A673 (cell line): ENCODE data around the gene CDC25A.
A peak's percentile ranks its signal among the peaks of the same experiment; 100 is the strongest.

Source experiments
- CTCF ChIP-seq: fragments of 300-800, 200-600 bp; sonication (generic); conservative IDR thresholded peaks from 2 replicates; pipeline ENCODE4 v1.5.1; 2017; ENCODE audit warnings: low read depth, mild to moderate bottlenecking, antibody characterized with exemption, low read length, moderate library complexity, mixed read lengths
- EZH2 ChIP-seq: fragments of 200-600 bp; sonication (generic); IDR thresholded peaks from 2 replicates; pipeline ENCODE4 v1.6.1; 2017; ENCODE audit warnings: borderline replicate concordance, low read depth, mild to moderate bottlenecking, mixed read lengths, antibody characterized with exemption, low read length; ENCODE audit not compliant: poor library complexity, severe bottlenecking

DNA sequence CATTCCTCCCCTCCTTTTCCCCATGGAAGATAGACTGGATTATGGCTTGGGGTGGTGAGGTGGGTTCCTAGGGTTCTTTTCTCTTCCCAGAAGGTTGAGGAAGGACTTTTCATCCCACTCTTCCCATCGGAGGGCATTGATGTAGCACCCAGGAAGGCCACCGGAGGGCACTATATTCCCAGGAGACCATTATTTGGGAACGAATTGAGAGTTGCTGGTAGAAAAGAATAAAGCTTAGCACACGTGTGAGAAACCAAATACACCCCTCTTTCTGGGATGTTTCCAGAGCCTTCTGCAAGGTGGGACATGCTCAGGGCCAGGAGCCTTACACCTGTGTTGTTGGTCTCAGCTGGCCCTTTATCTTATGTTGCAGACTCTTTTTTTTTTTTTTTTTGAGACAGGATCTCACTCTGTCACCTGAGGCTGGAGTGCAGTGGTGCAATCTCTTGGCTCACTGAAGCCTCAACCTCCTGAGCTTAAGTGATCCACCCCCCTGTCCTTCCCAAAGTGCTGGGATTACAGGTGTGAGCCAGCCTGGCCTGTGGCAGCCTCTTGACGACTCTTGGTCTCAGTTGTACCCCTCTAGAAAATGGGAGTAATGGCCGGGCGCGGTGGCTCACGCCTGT lies 6.3 kb upstream of the CDC25A start:
- TF ChIP-seq CTCF = peak; percentile 72
- TF ChIP-seq EZH2 = no peak
